Keratinocyte (primary cell): Measurements from ENCODE around the gene EGR2. TPM values are rescaled to one million over a fixed set of nuclear protein-coding genes. Genes with fewer than 3 reads are reported as not detected.

Experiments
- DNase-seq: peaks from one replicate; pipeline ENCODE4 v3.0.0-alpha.2; 2011; ENCODE audit warnings: low read depth, missing footprints, low spot score
- FAIRE-seq: peaks from 2 replicates; lab custom pipeline; 2011; peaks lifted over from hg19 to GRCh38; lab: Jason Lieb, UNC
- H2AFZ ChIP-seq: 2 replicates; pipeline ENCODE4 v1.6.0; 2012; ENCODE audit warnings: low read length, control low read depth, inconsistent platforms; ENCODE audit not compliant: control insufficient read depth
- H3K27ac ChIP-seq: 2 replicates; pipeline ENCODE4 v1.5.1; 2011; ENCODE audit warnings: low read length; ENCODE audit not compliant: control insufficient read depth, insufficient read depth
- H3K27me3 ChIP-seq: 3 replicates; pipeline ENCODE4 v1.6.0; 2011; ENCODE audit warnings: low read length; ENCODE audit not compliant: control insufficient read depth, insufficient read depth; ENCODE audit errors: extremely low read depth
- H3K36me3 ChIP-seq, 2 experiments: 2 replicates in 1 of 2; 3 replicates in 1 of 2; pipeline ENCODE4 v1.5.1; 2011; ENCODE audit warnings: low read length in 2 of 2, mild to moderate bottlenecking in 1 of 2; ENCODE audit not compliant: control insufficient read depth in 2 of 2, insufficient read depth in 2 of 2; ENCODE audit errors: extremely low read depth in 1 of 2
- H3K4me1 ChIP-seq: 3 replicates; pipeline ENCODE4 v1.5.1; 2011; ENCODE audit warnings: low read length; ENCODE audit not compliant: control insufficient read depth, insufficient read depth; ENCODE audit errors: extremely low read depth
- H3K4me2 ChIP-seq: 3 replicates; pipeline ENCODE4 v1.6.0; 2011; ENCODE audit warnings: low read depth, low read length; ENCODE audit not compliant: control insufficient read depth, insufficient read depth; ENCODE audit errors: extremely low read depth
- H3K4me3 ChIP-seq, 3 experiments: fragments of 200-600 bp in 1 of 3; sonication (generic) in 1 of 3; 2 replicates in 2 of 3; 3 replicates in 1 of 3; pipeline ENCODE4 v1.5.1; 2011 to 2016; ENCODE audit warnings: low read length in 3 of 3, mild to moderate bottlenecking in 3 of 3, control low read depth in 2 of 3, inconsistent platforms in 1 of 3, low read depth in 1 of 3, mixed read lengths in 1 of 3, mixed run types in 1 of 3, moderate library complexity in 1 of 3; ENCODE audit not compliant: control insufficient read depth in 2 of 3, insufficient read depth in 2 of 3; ENCODE audit errors: extremely low read depth in 1 of 3
- H3K79me2 ChIP-seq: 2 replicates; pipeline ENCODE4 v1.6.0; 2012; ENCODE audit warnings: low read length; ENCODE audit not compliant: control insufficient read depth, insufficient read depth
- H3K9ac ChIP-seq: 3 replicates; pipeline ENCODE4 v1.6.0; 2011; ENCODE audit warnings: low read length; ENCODE audit not compliant: control insufficient read depth, insufficient read depth; ENCODE audit errors: extremely low read depth
- H3K9me1 ChIP-seq: 3 replicates; pipeline ENCODE4 v1.6.0; 2011; ENCODE audit warnings: low read length; ENCODE audit not compliant: control insufficient read depth, insufficient read depth; ENCODE audit errors: extremely low read depth
- H3K9me3 ChIP-seq: 2 replicates; pipeline ENCODE4 v1.5.1; 2012; ENCODE audit warnings: low read depth, low read length; ENCODE audit not compliant: control insufficient read depth
- H4K20me1 ChIP-seq: 3 replicates; pipeline ENCODE4 v1.6.0; 2011; ENCODE audit warnings: low read length; ENCODE audit not compliant: control insufficient read depth, insufficient read depth; ENCODE audit errors: extremely low read depth
- CTCF ChIP-seq, 3 experiments: IDR thresholded peaks in 1 of 3; conservative IDR thresholded peaks in 1 of 3; optimal IDR thresholded peaks in 1 of 3; 2 replicates in 2 of 3; 3 replicates in 1 of 3; pipeline versions ENCODE3 to v1.5.1; 2011; ENCODE audit warnings: low read length in 3 of 3, mild to moderate bottlenecking in 3 of 3, moderate library complexity in 2 of 3, control low read depth in 1 of 3, inconsistent platforms in 1 of 3; ENCODE audit not compliant: insufficient read depth in 2 of 3; ENCODE audit errors: extremely low read depth in 1 of 3
- EZH2 ChIP-seq: IDR thresholded peaks from one replicate; pipeline ENCODE4 v1.6.1; 2012; ENCODE audit warnings: inconsistent platforms, mild to moderate bottlenecking, low read length, moderate library complexity
- dilution Hi-C: fragments of 300-500 bp; cut with MboI; formaldehyde crosslinking; loops from one replicate; pipeline ENCODE4 v1.7.0; 2020; ENCODE audit warnings: low sequenced_read_pairs; ENCODE audit not compliant: extremely low pct_ligation_motif_present
- polyA plus RNA-seq, 5 experiments: library from polyadenylated mRNA; depleted of rRNA in 3 of 5; stranded (reverse) in 3 of 5; stranded (forward) in 1 of 5; unstranded in 1 of 5; fragments of >200 nt; gene quantifications; 1 replicate in 1 of 5; 2 replicates in 3 of 5; 3 replicates in 1 of 5; pipeline versions ENCODE4 v1.2.1 to v1.2.3, GENCODE V29; 2011 to 2012; ENCODE audit warnings: missing spikeins in 2 of 5, low read depth in 1 of 5, low replicate concordance in 1 of 5

EGR2 gene
- polyA plus RNA-seq, 1 donor (not counting 4 experiments of a cell fraction or from before 2014, with no cell fraction given), result 0.22 TPM

GRCh38 chr10:62839590-62839989, 23.4 kb upstream of the EGR2 start:
- DNase-seq (no peak), FAIRE-seq (no peak)
- H3K9me1 ChIP-seq, result no peaks in the 10 kb centered on the region
- no peaks in the 10 kb centered on the region for H3K79me2 ChIP-seq
- TF ChIP-seq CTCF (optimal IDR thresholded peaks at IDR 0.05 in 1 of 3, IDR thresholded peaks at IDR 0.05 in 1 of 3, conservative IDR thresholded peaks at IDR 0.05 in 1 of 3; ENCODE audit: extremely low read depth in 1 of 3, insufficient read depth in 2 of 3, low read length in 3 of 3) (no peak), EZH2 (no peak)
- no peak overlapping the region for H3K4me3 ChIP-seq
- H3K36me3 ChIP-seq, result no peaks in the 10 kb centered on the region
- H3K4me1 ChIP-seq, result no peaks in the 10 kb centered on the region
- no peak overlapping the region for H2AFZ ChIP-seq
- H4K20me1 ChIP-seq, result no peaks in the 10 kb centered on the region
- H3K9me3 ChIP-seq, result no peaks in the 10 kb centered on the region
- no peak overlapping the region for H3K4me2 ChIP-seq
- dilution Hi-C loops, result no loop called here
- H3K9ac ChIP-seq, result no peak overlapping the region
- H3K27me3 ChIP-seq, result no peaks in the 10 kb centered on the region
- no peak overlapping the region for H3K27ac ChIP-seq

- H3K27ac ChIP-seq, result no peak overlapping the region
- no peaks in the 10 kb centered on the region for H3K79me2 ChIP-seq
- TF ChIP-seq EZH2 (no peak), CTCF (optimal IDR thresholded peaks at IDR 0.05 in 1 of 3, IDR thresholded peaks at IDR 0.05 in 1 of 3, conservative IDR thresholded peaks at IDR 0.05 in 1 of 3; ENCODE audit: extremely low read depth in 1 of 3, insufficient read depth in 2 of 3, low read length in 3 of 3) (no peak)
- dilution Hi-C loops, result no loop called here
- H3K27me3 ChIP-seq, result peaks cover 3% of the 10 kb centered on the region
- no peak overlapping the region for H2AFZ ChIP-seq
- FAIRE-seq, result peak; percentile 26
- no peaks in the 10 kb centered on the region for H4K20me1 ChIP-seq
- H3K4me1 ChIP-seq, result no peaks in the 10 kb centered on the region
- no peaks in the 10 kb centered on the region for H3K9me3 ChIP-seq
- no peak overlapping the region for H3K4me2 ChIP-seq
- no peak for DNase-seq
- H3K9me1 ChIP-seq, result no peaks in the 10 kb centered on the region
- H3K36me3 ChIP-seq, result no peaks in the 10 kb centered on the region
- no peak overlapping the region for H3K4me3 ChIP-seq
- H3K9ac ChIP-seq, result no peak overlapping the region
These were observed 15.2 kb upstream of the EGR2 start for GRCh38 chr10:62831346-62831745.
